VCaP (cell line): ENCODE measurements around the gene AMMECR1.

Experiments
- H3K27ac ChIP-seq: fragments of 450-650 bp; 2 replicates; pipeline ENCODE4 v1.5.1; 2017
- CTCF ChIP-seq: fragments of 450-650 bp; conservative IDR thresholded peaks from 2 replicates; pipeline ENCODE4 v1.5.1; 2017; ENCODE audit warnings: mild to moderate bottlenecking, moderate library complexity

Gene AMMECR1

DNA sequence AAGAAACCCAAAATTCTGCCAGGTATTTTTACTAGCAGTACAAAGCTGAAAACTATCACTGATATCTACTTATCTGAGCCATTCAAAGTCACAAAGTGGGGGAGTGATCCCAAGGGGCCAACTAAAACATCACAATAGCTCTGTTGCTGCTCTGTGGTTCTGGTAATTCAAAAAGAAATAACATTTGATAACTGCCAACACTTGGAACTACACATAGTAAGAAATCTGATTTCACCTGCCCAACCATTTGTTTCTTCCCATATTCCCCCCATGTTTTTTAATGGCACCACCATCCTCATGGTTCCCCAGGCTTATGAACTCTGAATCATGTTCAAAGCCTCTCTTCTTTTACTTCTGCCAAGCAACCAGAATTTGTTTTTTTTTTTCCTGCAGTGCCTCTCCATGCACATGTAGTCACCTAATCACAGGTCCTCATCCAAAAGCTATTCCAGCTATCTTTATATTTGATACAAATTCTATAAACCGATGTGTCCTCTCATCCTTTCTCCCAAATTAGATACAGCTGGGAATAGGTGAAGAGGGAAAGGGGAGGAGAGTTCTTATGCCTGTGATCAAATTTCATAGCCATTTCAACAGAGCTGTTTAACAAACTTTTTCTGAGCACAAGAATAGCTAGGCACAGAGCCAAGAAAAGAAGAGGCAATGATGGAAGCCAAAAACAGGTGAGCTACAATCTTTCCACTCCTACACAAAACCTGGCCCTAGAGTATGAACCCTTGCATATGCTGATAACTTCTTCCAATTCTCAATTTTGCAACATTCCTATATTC, 7.7 kb downstream of the AMMECR1 start:
- H3K27ac ChIP-seq: no peak overlapping the region
- no peak for TF ChIP-seq CTCF

DNA sequence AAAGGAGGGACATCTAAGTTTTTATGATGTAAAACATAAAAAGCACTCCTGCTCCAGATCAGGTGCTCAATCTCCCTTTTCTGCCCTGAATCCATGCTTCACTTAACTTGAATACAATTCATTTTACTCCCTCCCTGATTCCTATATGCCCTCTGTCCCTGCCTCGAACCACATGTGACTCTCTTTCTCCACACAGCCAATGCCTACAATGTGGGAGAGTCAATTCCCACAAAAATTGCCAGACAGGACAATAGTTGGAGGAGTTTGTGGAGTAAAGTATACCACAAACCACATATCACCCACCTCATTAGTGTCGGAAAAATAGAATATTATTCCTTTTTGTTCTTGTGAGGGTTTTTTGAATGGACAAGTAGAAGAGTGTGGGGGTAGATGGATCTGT, 9.7 kb downstream of the AMMECR1 start:
- no peak for TF ChIP-seq CTCF
- H3K27ac ChIP-seq: no peak overlapping the region

GRCh38 chrX:110304884-110305283, 13.0 kb downstream of the AMMECR1 start:
- TF ChIP-seq CTCF: no peak
- no peak overlapping the region for H3K27ac ChIP-seq

DNA sequence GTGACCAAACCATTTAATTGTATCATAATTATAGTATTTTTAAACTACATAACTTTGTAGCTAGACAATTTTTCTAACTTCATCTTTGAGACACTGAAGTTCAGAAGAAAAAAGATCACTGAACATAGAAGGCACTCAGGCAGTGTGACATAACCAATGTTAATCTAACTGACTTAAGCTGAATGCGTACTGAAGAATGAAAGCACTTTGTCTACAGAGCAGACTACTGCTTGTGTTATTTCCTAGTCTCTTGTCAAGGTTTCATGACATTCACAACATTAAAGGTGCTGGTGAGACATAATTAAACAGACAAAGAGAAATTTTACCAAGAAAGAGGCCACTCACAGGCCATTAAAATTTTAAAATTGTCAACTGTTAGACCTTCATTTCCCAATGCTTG, 13.5 kb downstream of the AMMECR1 start:
- H3K27ac ChIP-seq: no peak overlapping the region
- no peak for TF ChIP-seq CTCF

DNA sequence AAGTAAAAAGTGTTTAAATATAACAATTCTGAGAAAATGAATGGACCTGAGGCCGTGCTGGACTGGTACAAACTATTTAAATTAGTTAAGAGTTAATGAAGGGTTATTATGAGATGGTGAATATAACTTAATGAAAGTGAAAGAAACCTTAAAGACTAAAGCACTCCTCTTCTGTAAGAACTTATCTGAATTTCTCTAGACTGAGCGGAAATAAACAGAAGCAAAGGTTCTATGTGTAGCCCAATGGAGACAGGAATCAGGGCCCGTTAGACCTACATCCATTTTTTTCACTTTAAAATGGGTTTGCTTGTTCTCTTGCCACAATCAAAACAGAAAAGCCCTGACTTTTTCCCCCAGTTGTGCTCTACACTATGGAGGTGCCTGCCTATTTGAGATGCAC, 14.9 kb downstream of the AMMECR1 start:
- no peak overlapping the region for H3K27ac ChIP-seq
- TF ChIP-seq CTCF: no peak

GRCh38 chrX:110301194-110301593, 16.7 kb downstream of the AMMECR1 start:
- no peak for TF ChIP-seq CTCF
- H3K27ac ChIP-seq: no peak overlapping the region

DNA sequence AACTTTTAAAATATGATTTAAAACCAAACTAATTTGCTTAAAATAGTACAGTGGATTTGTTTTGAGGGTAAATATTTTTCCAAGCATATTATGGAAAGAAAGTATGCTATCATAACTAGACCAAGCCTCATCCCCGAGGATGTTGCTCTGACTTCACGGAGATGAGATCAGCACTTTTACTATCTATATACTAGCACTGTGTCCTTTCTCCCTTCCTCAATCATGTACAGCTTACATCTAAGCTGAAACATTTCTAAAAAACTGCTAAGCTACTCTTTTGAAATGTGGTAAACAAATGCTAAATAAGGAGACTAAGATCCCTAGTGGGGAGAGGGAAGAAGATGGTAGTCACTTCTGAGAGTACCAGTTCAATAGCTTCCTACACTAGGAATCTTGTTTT, 23.8 kb downstream of the AMMECR1 start:
- no peak for TF ChIP-seq CTCF
- no peak overlapping the region for H3K27ac ChIP-seq
